GM12874 (cell line): Measurements from ENCODE around the gene RGS7.

Experiments used
- TF ChIP-seq, protein P1 (sequence below): IDR thresholded peaks from 2 replicates; pipeline ENCODE4 v1.5.1; 2011; ENCODE audit warnings: low read depth, mild to moderate bottlenecking, control low read depth, low read length, moderate library complexity; ENCODE audit not compliant: insufficient read depth

The RGS7 gene

GRCh38 chr1:240888787-240889048 lies 468.3 kb downstream of the RGS7 start:
- TF ChIP-seq, protein P1, sequence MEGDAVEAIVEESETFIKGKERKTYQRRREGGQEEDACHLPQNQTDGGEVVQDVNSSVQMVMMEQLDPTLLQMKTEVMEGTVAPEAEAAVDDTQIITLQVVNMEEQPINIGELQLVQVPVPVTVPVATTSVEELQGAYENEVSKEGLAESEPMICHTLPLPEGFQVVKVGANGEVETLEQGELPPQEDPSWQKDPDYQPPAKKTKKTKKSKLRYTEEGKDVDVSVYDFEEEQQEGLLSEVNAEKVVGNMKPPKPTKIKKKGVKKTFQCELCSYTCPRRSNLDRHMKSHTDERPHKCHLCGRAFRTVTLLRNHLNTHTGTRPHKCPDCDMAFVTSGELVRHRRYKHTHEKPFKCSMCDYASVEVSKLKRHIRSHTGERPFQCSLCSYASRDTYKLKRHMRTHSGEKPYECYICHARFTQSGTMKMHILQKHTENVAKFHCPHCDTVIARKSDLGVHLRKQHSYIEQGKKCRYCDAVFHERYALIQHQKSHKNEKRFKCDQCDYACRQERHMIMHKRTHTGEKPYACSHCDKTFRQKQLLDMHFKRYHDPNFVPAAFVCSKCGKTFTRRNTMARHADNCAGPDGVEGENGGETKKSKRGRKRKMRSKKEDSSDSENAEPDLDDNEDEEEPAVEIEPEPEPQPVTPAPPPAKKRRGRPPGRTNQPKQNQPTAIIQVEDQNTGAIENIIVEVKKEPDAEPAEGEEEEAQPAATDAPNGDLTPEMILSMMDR: no peak

DNA sequence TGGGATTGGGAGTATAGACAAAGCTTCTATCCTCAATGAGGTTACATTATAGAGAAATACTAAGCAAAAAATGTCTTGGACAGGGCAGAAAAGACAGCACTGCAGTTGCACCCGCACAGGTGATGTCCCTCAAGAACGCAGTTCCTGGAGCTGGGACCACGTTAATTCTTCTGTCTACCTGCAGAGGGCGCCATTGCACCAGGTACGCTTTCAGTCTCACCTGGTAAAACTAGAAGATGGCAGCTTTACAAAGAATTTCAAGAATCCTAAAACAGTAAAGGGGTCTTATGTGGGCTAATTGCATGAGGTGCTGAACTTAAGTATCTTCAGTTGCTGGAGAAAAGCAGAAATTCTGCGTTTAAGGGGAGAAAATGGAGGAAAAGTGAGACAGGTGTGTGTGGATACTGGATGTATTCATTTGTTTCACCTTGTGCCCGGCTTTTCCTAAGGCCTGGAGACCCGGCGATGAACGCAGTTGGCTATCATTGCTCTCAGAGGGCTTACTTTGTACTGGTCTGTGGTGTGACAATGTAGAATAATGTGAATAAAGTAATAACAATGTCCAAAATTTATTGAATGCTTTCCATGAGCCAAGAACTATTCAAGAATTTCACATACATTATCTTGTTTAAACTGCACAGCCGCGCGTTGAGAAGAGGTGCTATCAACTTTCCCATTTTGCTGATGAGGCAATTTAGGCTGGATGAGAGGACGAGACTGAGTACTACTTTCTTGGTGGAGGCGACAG lies 468.8 kb downstream of the RGS7 start:
- TF ChIP-seq, protein P1: peak; percentile 63

- TF ChIP-seq, protein P1: no peak
Measured at GRCh38 chr1:240883490-240883889, 473.5 kb downstream of the RGS7 start.

DNA sequence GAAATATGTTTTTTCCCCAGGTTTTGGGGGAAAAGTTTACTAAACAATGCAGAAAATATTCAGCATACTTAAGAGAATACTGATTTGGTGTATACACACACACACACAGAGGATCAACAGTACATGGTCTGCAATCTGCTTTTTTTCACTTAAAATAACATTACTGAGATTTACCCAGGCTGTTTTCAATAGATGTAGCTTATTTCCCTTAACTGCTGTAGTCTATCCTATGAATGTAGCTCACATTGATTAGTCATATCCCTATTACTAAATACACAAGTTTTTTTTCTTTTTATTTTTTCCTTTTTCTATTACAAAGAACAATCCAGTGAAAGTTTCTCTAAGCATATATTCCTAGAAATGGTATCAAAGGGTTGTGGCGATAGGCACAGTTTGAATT lies 478.4 kb downstream of the RGS7 start:
- TF ChIP-seq, protein P1: no peak

DNA sequence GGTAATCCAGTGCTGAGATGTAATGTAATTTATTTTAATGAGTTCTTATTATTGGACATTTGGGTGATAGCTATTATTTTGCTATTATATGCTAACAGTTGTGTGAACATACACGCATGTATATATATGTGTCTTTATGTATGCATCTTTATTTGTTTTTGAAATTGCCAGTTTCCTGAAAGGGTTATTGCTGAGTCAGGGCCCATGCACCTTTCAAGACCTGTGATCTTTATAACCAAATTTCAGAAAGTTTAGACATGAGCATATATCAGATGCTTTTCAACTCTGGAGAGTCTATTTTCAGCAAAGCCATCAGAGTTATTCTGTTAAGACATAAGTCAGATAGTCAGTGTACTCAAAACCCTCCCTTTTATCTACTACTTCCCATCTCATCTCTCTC lies 479.4 kb downstream of the RGS7 start:
- TF ChIP-seq, protein P1: no peak

GRCh38 chr1:240876071-240876470 lies 480.9 kb downstream of the RGS7 start:
- TF ChIP-seq, protein P1: no peak

DNA sequence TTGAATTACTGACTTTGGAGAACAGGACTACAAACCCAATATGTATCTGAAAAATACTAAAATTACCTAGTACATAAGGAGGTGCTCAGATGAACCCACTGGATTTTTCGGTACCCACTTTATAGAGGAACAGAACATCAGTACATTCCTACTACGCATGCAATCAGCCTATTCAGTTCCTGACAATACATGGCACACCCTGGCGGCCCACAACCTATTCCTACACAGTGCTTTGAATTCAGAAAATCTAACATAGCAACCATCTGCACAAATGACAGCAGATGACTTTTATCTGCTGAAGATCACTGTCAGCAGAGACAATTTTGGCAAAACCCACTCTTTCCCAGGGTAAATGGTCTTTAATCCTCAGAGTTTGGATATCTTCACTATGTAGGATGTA lies 487.9 kb downstream of the RGS7 start:
- TF ChIP-seq, protein P1: no peak
